COLO668 (cell line): ENCODE measurements around the gene RAD18.

Source experiments
- DNase-seq: peaks from one replicate; lab custom pipeline; 2025; ENCODE audit not compliant: unreplicated experiment; lab: John Stamatoyannopoulos, UW

Gene RAD18

DNA sequence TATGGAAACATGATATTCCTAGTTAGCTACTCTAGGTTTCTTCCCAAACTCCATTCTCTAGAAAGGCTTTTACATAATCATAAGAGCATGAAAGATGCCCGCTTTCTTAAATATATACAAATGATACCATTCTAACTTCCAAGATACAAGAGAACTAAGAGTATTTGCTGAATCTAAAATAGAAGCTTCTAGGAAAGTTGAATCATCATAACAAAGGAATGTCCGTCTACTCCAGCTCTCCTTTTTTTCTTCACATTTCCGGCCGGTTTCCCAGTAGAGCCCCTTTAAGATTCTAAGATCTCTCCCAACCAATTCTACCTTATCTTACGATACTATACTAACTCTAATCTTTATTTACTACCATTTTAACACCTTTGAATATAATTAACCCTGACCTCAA is 60.1 kb downstream of the RAD18 start:
- no peak for DNase-seq

DNA sequence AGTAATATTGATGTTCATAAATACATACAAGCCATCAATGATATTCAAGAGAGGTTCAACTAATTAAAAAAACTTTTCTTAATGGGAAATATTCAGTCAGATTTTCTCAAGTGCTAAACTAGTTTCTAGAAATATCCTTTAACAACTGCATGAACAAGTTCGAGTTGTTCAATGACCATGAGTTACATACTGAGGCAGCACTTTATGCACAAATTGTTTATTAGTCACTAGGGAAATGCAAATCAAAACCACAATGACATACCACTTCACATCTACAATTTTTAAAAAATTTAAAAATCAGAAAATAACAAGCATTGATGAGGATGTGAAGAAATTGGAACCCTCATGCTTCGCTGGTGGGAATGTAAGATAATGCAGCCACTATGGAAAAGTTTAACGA is 62.4 kb downstream of the RAD18 start:
- no peak for DNase-seq

DNA sequence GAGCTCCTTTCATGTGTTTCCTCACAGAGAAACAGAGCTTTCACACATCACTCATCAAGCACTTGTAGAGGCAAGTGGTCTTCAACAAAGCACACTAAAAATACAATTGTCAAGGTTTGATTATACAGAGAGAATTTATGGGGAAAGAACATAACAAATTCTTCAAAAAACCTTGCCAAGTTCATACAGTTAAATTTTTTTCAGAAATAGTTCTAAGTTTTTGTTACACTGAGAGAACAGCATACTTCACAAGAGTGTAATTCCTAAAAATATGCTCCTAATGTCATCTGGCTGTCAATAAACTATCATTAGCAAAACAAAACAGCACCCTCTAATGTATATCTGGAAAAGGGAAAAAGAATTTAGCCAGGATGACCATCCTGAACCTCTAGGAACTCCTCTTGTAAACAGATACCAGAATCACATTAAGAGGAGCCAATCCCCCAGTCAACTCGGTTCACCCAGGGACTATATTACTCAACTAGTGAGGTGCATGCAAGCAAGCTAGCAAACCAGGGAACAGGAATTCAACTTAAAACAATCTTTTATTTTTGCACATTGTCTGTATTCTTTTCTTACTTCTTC is 63.3 kb downstream of the RAD18 start:
- no peak for DNase-seq

DNA sequence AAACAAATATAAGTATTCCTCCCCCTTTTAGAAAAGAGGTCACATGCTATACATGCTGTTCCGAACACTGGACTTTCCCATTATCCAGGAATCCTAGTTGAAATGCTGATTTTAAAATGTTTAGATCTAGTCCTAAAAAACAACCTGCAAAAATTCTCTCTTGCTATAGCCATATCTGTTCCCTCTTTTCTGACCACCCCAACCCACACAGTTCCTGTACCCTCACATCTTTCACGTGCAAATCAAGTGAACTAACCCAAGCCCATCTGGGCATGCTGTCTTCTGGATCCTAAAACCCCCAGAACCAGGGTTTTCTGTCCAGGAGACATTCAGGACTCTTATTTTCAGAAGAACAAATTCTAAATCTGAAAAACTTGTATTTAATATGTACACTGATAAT is 67.4 kb downstream of the RAD18 start:
- no peak for DNase-seq

DNA sequence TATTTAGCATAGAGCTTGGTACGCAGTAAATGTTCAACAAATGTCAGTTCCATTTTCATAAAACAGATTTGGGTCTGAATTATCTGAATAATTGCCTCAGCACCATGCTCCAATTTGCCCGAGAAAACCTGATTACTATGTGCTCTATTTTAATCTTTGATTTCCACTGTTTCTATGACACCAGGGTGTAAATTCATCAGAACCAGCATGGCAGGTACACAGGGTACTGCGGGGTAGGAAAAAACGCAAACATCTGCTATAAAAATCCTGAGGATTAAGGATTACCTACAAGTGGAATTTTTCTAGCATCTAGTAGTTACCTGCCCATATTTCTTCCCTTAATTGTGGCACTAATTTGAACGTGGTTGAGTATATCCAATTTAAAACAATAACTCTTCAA is 70.3 kb downstream of the RAD18 start:
- DNase-seq = no peak

DNA sequence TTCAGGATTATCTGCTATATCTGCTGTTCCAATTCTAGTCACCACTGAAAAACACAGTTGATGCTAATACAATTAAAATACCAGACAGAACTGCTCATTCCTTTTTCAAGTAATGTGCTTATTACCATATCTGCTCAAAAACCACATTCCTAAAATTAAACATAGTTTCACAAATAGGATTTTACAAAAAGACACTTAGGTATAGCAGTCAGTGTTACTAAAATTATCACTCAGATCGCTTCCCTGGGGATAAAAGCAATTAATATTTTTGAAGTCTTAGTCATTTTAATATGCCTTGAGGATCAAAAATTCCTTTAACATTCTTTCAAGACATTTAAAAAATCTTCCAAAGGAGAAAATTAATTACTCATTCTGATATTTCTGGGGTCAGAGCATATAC is 71.5 kb downstream of the RAD18 start:
- no peak for DNase-seq

DNA sequence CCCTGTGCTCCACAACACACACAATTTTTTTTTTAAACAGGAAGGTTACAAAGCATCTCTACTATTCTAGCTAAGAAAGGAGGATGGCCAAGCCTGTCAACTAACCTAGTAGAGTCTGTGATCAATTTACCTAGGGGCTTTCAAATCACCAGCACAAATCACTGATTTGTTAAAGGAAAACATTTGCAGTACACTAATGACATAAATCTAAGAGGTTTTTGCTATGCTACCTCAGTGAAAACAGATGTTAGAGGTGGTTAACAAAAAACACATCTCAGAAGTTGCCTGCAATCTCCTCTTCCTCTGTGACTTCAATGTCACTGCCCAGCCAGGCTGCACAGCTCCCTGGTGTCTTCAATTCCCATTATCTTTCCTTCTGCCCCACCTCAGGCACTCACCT is 72.0 kb downstream of the RAD18 start:
- DNase-seq = no peak

DNA sequence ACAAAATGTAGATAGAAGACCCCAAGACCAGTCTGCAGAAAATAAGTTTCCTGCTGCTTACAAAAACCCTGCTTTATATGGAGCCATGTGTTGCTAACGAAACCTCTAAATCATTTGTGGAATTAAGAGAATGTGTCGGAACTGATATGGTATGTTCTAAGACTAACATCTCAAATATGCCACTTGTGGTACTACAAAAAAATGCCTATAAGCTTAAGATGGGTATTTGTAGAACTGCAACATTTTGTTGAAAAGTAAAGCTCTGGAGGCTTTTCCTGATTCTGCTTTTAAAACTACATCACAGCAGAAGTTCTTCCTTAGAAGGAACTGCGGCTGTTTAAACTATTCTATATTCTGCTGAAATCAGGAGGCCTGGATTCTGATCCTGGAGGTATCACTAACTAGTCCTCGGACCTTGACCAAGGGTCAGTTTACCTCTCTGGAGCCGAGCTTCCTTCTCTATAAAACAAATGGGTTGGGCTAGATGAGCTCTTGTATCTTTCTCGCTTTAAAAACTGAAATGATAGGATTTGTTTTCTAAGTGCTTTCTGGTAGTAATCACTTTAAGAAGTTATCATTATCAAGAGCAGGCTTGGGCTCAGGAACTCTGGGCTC is 74.9 kb downstream of the RAD18 start:
- DNase-seq = no peak

DNA sequence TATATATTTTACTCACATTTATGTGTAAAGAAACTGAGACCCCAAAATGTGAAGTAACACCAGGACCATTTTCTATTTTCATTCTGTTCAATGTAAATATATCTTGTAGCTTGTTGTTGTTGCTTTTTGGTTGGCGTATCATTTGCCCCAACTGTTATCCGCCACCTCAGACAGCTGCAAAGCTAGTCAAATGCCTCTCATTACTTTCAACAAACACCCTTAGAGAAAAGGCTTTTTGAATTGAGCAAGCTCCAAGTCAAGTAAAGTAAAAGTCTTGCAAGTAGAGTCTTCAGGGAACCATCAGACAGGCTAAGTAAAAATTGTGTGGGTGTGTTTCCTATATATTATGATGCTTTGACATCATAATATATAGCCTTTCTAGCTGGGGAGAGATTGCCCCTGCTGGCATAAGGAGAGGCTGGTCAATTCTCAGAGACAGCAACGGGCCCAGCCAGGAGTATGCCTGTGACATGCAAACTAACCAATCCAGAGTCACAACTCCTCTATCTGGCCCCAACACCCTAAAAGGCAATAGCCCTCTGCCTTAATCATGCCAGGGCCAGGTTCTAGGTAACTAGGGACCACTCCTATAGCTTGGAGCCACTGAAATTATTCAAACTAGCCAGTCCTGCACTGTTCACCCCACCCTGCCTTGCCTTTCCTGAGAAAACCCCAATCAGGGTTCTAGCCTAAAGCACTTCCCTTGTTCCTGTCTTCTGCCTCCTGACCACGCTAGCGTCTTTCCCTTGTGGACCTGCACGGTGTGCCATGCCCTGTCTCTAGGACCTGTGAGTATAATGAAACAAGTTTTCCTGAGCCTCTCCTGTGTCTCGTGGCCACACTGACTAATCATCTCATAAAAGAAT is 75.6 kb downstream of the RAD18 start:
- no peak for DNase-seq

DNA sequence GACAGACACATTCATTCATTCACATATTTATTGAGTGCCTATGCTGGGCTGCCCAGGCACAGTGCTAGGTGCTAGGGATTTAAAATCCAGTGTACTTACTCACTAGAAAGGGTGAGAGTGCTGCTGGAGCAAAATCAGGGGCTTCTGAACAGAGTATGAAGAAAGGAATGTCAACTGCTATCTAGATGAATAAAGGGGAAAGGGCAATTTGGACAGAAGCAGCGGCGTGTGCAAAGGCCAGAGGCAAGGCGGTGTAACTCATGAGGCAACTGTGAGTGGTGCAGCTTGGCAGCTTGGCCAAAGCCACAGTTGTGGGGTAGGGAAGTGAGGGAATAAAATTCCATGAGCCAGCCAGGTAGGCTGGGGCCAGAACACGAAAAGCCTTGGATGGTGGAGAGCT is 76.7 kb downstream of the RAD18 start:
- DNase-seq = no peak

DNA sequence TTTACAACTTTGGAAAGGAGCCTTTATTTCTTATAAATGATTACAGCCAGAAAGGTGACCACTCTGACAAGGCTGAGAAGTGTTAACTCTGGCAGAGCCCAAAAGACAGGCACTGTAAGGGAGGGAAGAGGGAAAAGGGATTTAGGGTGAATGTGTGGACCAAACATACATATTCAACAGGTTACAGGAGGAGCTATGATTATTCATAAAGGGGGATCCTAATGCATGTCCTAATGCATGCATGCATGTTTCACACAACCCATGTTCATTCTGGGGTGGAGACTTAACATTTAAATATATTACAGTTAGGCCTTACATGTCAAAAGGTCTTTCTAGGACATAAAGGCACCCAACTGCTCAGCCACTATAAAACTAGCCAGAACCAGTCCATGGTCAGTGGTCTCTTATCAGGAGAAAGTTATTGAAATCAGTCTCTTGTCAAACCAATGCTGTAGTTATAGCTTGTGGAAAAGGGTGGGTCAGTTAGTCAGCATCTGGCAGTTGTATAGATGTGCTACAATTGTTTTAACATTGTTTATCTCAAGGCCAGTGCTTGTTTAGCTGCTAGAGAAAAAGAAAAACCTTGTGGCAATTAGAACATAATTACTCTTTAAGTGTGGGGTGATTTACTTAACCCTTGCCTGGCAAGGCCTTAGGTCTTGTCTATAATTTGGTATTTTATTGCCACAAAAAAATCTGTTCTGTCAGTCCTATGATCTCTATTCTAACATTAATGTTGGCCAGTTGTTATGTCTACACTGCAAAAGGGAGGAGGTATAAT is 77.5 kb downstream of the RAD18 start:
- no peak for DNase-seq

DNA sequence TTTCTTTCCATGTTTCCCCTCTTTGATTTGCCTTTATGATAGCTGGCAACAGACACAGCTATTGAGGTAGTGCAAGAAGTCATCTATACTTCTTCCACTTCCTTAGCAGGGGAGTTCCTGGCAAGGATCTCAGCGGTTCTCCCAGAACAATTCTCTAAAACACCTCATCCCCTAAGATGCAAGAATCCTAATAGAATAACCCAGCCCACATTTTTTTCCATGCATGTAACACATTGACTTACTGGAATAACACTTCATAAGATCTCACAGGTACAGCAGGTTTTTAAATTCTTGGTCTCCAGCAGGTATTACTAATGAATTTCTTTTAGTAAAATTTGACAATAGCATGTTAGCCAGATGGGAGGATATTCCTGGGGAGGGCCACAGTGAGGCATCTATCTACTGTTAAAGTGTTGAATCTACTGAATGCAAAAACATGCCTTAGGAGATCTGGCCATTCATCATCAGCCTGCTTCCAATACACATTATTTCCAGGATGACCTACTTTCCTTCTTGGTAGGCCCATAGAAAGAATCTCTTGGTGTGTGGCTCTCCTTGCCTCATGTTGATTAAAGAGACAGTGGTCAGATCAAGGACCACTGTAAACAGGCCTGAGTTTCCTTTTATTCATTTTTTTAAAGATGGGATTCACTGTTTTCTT is 78.5 kb downstream of the RAD18 start:
- DNase-seq = no peak

DNA sequence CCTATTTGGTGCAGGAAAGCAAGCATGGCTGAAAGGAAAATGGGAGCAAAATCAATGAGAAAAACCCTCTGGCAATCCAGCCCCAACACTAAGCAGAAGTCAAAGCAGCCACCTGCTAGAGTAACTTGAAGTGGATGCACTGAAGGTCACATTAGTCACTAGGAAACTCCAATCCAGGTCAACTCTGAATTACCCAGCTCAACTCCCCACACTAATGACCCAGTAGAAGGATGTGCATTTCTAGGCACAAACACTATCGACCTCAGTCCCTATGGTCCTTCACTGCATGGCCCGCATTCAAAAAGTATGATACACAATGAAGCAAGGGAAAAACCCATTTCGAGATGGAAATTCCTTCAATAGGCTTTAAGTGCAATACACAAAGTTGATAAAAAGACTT is 80.6 kb downstream of the RAD18 start:
- no peak for DNase-seq

DNA sequence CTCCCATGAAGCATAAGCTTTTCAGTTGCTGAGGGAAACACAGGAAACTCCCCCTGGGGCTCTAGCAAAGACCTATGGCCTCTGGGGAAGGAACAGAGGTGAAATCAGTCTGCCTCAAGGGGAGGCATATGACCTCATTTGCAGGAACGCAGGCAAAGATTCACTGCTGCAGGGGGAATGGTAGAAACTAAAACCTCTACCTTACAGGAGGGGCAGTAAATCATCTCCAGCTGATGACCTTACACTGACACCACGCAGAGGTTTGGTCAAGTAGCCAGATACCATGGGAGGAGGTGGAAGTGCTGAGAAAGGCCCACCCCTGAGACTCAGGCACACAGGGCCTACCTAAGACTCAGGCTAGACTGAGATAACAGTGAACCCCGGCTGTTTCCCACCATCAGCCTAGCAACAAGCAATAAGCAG is 81.1 kb downstream of the RAD18 start:
- no peak for DNase-seq

DNA sequence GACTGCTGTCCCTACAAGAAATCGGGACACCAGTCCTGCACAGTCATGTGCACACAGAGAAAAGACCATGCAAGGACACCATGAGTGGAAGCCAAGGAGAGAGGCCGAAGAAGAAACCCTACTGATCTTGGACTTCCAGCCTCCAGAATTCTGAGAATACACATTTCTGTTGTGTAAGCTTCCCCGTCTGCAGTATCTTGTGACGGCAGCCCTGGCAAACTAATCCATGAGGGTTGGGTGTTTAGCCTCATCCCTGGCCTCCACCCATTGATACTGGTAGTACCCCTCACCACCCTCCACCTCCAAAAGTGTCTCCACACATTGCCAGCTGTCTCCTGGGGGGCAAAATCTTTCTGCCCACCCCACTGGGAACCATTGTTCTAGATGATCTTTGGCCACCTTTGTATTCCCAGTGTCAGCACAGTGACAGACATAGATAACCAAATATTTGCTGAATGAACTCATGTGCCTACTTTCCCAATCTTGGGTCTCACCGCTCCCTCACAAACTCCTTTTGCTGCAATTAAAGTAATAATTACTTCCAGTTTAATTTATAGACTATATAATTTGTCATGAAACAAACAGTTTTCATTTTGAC is 83.8 kb downstream of the RAD18 start:
- no peak for DNase-seq

DNA sequence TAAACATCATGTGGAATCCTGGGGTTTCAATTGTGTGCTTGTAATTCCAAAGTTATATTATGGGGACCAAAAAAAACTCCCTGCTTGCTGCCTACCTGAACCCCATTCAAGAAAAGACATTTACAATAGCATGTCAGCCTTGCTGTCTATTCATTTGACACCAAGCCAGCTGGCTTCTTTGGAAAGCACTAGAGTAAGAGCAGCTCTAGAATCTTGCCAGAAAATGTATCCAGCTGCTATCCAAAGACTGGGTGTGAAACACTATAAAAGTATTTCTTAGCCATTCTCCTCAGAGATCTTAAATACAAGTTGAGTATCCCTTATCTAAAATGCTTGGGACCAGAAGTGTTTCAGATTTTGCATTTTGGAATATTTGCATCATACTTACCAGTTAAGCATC is 87.4 kb downstream of the RAD18 start:
- no peak for DNase-seq

DNA sequence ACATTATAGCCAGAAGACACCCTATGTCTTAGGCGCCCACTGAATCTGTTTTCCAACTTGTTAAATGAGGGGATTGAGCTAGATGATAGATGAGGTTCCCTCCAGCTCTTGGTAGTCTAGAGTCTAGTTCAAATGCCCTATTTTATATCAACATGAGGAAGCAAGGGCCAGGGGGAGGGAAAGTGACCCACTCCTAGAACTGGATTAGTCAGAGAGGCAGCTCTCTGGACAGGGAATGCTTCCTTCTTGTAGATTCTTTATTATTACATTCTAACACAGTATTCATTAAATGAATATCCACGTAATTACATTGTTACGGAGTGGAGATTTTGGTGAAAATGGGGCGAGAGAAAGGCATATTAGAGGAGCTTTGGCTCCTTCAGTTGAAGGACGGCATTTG is 89.5 kb downstream of the RAD18 start:
- no peak for DNase-seq

DNA sequence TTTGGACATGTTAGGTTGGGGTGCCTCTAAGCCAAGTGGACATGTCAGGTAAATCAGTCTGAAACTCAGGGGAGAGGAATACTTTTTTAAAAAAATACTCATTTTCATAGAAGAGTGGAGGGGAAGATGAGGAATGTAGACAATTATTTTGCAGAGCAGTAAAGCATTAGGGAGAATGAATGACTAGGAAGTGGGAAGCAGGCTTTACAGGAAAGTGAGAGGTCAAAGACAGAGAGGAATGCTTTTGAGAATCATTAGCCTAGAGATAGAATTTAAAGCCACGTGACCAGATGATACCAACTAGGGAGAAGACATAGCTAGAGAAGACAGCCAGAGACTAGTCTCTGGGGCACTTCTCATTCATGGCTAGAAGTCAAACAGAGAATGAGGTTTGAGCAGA is 91.0 kb downstream of the RAD18 start:
- DNase-seq = no peak

DNA sequence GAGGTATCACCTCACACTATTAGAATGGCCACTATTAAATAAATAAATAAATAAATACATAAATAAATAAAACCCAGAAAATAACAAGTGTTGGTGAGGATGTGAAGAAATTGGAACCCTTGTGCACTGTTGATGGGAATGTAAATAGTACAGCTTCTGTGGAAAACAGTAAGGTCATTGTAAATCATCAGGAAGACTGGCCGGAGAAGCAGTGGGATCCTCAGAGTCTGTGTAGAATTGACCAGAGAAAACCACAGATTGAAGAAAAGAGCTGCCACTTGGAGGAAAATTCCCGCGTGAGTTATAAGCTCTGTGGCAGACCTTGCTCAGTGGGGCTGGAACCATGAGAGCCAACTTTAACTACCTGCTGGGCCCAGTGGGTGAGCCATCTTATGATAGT is 92.0 kb downstream of the RAD18 start:
- no peak for DNase-seq

DNA sequence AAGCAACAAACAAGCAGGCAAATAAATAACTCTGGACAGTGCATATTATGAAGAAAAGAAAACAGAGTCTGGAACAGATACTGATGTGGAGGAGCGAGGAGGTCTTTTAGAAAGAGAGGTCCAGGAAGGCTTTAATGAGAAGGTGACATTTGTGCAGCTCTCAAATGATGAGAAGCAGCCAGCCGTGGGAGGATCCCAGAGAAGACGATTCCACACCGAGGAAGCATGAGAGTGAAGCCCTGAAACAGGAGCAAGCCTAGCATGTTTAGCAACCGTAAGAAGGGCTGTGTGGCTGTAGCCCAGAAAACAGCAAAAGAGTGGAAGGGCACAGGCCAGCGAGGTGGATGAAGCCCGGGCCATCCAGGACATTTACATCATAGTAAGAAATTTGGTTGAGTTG is 93.1 kb downstream of the RAD18 start:
- no peak for DNase-seq

DNA sequence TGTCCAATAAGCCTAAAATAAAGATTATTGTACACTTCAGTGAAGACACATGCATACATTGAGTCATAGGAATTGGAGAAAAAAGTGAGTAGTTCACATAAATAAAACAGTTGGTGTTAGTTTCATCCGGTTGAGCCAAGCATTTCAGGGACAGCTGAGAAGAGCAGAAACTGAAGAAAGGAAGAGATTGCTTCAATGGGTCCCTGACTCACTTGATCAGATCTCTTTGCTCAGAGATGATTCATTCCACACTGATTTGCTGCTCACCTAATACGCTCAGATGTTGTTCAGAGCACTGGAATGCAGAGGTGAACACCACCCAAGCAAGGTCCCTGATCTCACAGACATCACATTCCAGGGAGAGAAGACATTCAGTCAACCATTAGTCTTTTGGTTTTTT is 93.7 kb downstream of the RAD18 start:
- no peak for DNase-seq
